HL-60/S4 treated with retinoic acid at 250 ng/mL for 4 days and 3 days (cell line): Measurements from ENCODE around the gene RBM33.
"Not testable (repeated sequence)": the region's sequence is repeated elsewhere in the genome, so short reads cannot be mapped to it uniquely, and the experiment has no call there.

ENCODE experiments used
- in situ Hi-C: fragments of 300-500 bp; cut with MboI; formaldehyde crosslinking; loops from 2 replicates; pipeline ENCODE4 v1.7.0; 2022; ENCODE audit warnings: low sequenced_read_pairs

The RBM33 gene

DNA sequence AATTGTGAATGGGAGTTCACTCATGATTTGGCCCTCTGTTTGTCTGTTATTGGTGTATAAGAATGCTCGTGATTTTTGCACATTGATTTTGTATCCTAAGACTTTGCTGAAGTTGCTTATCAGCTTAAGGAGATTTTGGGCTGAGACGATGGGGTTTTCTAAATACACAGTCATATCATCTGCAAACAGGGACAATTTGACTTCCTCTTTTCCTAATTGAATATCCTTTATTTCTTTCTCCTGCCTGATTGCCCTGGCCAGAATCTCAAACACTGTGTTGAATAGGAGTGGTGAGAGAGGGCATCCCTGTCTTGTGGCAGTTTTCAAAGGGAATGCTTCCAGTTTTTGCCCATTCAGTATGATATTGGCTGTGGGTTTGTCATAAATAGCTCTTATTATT, 43.8 kb downstream of the RBM33 start:
- in situ Hi-C loops = not testable (repeated sequence)

DNA sequence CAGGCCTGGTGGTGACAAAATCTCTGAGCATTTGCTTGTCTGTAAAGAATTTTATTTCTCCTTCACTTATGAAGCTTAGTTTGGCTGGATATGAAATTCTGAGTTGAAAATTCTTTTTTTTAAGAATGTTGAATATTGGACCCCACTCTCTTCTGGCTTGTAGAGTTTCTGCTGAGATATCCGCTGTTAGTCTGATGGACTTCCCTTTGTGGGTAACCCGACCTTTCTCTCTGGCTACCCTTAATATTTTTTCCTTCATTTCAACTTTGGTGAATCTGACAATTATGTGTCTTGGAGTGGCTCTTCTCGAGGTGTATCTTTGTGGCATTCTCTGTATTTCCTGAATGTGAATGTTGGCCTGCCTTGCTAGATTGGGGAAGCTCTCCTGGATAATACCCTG, 46.2 kb downstream of the RBM33 start:
- in situ Hi-C loops = not testable (repeated sequence)

DNA sequence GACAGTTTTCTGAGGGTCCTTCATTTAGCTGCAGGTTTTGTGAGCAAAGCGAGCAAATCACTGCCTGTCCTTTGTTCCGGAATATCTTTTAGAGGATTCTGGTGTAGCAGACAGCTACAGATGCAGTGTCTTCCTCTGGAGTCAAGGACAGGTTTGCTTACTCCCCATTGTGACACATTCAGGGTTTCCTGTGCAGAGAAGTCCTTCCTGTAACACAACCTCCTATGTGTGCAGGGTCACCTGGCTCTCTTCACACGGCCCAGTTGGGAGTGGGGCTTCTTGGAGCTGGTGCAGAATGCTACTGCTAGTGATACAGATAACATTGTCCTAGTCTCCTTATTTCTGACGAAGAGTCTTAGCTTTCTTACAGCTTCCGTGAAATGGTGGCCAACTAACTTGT, 47.9 kb downstream of the RBM33 start:
- in situ Hi-C loops = no loop called here

DNA sequence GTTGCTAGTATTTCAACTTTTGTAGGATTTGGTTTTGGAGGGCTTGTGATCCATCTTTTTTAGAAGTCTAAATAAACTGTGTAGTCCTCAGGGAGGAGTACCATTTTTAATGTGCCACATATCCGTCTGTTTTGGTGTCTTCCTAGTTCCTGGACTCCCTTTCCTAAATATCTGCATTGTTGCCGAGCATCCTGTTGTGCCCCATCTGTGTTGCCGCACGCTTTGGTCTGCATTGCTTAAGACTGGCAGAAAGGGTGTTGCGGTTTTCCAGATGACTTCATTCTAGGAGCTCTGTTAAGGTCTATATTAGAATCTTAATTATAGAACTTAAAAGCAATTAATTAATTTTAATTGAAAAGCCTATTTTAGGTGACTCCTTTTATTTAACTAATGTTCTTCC, 49.4 kb downstream of the RBM33 start:
- in situ Hi-C loops = no loop called here

DNA sequence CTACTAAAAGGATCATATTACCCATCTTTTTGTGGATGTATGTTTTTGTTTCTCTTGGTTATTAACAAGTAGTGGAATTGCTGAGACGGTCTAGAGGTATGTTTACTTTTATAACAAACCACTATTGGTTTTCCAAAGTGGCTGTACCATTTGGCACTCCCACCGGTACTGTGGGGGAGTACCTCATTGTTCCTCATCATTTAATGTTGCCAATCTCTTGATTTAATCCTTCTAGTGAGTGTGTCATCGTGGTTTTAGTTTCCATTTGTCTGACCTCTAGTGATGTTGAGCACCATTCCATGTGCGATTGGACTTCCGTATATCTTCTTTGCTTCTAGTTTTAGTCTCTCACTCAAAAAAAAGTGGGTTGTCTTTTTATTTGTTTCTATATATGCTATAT, 50.4 kb downstream of the RBM33 start:
- in situ Hi-C loops = no loop called here

DNA sequence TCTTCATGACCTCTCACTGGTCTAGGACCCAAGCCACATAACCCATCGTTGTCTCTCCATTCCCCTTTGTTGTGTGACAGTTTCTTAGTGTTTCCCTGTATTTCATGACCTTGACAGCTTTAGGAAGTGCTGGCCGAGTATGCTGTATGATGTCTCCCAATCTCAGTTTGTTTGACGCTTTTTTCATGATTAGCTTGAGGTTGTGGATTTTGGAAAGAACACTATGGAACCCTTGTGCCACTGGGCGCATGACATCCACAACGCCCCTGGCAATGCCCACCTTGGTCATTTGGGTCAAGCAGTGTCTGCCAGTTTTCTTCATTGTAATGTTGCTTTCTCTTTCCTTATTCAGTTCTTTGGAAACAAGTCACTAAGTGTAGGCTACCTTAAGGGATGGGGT, 52.3 kb downstream of the RBM33 start:
- in situ Hi-C loops = no loop called here

DNA sequence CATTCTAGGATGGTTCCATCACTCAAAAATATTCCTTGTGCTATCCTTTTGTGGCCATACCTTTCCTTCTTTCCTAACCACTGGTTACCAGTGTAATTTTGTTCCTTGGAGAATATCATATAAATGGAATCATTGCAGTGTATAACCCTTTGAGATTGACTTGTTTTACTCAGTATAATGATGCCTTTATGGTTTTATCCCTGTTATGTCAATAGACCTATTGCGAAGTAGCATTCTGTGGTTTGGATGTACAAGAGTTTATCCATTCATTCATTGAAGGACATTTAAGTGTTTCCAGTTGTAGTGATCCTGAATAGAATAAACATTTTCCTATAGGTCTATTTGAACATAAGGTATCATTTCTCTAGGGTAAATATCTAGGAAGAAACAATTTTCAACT, 54.2 kb downstream of the RBM33 start:
- in situ Hi-C loops = no loop called here

DNA sequence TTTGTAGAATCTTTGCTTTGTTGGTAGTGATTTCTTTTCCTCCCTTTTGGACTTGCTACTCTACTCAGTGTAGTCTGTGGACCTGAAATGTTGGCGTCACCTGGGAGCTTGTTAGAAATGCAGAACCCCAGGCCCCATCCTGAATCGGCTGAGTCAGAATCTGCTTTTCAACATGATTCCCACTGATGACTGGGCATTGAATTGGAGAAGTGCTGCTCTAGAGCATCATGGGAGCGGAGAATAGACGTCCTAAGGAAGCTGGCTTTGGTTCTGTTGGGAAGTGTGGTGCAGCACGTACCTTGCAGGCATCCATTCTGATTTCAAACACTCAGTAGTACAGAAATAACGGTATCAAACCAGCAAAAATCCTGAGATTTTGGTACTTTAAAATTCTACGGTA, 54.7 kb downstream of the RBM33 start:
- in situ Hi-C loops = no loop called here

DNA sequence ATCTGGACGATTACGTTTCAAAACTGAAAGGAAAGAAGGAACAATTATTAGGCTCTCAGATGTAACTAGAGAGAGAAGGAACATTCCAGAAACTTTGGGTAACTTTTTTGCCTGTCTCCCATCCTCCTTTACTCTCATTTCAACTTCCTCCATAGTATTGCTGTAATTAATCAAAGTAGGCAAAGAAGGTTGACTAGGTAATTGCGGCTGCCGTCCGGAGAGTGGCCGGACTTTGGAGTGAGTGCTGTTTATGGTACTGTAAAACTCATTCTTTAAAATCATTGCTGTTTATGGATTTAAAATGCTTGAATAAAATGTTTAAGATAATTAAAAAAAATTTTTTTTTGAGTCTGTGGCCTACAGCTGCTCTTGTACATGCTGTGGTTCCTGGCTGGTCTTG, 56.4 kb downstream of the RBM33 start:
- in situ Hi-C loops = no loop called here

DNA sequence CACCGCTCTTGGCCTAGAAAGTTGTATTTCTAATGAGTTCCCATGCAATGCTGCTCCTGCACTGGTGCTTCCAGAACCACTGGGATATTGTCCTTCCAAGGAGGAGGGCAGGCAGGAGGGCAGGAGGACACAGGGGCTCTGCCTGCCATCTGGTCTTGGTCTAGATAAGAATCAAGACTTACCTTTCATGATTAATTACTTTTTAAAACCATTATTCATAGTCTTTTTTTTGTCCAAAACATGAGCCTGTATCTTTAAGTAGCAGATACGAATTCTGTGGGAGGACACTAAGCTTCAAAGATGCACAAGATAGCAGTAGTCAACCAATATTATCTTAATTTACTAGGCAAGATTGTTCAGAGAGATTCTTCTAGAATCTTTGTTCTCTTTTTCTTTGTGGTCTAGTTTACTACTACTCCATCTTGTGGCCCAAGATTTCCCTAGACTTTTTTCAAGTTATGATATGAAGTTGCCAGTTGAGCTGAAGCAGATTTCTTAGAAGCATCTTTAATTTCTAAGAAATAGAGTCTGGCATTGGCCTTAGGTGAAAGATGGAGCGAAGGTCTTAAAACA, 57.6 kb downstream of the RBM33 start:
- in situ Hi-C loops = no loop called here

DNA sequence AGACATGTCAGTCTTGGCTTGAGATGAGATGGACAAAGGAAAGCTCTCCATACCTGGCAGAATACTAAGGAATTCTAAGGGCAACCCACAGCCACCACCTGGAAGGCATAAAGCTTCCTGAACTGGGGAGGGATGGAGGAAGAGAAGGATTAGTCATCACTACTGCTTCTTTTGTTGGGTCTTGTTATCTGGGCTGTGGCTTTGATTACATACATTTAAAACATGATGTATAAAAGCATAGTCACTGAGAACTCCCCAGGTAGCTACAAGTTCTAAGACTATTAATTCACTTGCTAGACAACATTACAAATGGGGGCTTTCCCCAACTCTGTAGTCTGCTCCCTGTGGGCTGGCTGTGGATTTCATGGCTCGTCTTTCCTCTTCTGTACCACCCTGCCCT, 58.2 kb downstream of the RBM33 start:
- in situ Hi-C loops = no loop called here

DNA sequence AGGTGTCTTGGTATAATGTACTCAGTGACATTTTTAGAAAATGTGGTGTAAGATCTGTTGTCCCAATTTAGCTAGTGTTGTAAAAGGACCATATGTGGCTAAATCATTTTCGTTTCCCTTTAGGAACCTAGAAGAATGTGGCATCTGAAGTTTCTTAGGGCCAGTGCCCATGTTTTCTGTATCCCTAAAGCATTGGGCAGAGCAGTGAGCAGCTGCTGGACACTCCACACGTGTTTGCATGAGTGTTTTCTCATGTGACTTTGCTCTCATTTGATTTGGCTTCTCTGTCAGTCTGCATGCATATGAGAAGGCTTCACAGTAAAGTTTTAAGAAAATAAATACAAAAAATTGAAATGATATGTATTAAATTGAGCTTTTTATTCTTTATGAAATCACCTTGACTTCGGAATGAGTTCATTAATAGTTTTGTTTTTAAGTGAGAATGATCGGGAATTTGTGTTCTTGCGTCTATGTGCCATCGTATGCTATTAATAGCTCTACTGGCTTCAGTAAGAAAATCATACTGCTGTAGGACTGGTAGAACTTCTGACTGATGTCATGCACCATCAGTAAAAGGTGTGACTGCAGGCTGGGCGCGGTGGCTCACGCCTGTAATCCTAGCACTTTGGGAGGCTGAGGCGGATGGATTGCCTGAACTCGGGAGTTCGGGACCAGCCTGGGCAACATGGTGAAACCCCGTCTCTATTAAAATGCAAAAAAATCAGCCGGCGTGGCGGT, 61.3 kb downstream of the RBM33 start:
- in situ Hi-C loops = no loop called here

DNA sequence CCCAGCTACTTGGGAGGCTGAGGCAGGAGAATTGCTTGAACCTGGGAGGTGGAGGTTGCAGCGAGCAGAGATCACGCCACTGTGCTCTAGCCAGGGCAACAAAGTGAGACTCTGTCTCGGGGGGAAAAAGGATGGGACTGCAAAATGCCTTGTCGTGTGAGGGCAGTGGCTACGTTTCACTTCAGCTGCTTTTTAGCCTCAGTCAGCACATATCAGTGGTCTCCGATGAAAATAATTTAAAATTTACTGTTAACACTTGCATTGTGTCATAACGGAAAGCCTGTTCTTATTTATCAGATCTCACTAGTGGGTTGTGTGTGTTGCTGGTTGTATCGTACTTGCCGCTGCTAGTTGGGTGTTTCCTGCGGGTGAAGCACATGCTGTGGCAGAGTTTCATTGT, 61.9 kb downstream of the RBM33 start:
- in situ Hi-C loops = no loop called here

DNA sequence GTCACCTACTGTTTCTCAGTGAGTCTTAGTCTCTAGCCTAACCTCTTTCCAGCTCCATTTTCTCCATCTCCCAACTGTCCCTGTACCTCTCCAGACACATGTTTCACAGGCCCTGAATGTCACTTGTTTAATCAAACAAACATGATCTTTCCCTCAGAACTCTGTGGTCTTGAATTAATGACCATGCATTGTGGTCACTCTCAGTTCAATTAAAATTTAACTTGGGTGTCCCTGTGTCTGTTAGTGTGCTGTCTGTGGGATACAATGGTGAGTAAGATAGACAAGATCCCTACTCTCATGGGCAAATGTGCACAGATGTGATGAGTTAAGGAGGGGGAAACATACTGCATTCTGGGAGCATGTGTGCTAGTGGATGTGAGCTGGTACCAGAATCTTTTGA, 65.0 kb downstream of the RBM33 start:
- in situ Hi-C loops = no loop called here

DNA sequence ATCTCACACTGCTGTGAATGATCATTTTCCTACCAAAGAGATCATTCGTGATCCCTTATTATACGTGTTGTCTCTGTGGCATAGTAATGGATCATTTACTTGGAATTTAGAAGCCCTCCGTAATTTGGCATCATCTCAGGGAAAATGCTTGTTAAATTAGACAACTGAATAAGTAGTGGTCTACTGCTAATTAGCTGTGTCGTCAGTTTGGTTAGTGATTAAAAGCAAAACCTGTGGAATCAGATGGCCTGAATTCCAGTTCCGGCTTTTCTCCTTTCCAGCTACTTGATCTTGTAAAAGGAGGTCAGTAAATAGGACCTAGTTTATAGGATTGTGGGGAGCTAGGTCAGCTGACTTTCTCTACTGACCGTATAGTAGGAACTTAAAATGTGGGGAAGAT, 65.6 kb downstream of the RBM33 start:
- in situ Hi-C loops = no loop called here

DNA sequence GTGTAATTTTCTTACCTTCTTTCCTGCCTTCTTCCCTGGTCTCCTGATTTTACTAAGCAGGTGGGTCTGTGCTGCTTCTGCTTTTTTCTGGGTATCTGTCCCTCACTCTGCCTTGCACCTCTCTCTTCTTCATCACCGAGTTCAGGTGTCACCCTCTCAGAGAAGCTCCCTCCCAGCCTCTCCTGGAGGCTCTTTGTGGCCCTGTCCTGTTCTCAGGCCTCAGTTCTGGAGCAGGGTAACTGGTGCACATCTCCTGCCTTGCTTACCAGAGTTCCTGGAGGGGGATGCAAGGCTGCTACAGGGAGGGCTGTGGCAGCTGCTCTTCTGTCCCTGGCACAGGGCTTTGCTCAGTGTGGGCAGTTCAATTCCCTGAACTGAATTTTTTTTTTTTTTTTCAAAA, 66.1 kb downstream of the RBM33 start:
- in situ Hi-C loops = no loop called here

DNA sequence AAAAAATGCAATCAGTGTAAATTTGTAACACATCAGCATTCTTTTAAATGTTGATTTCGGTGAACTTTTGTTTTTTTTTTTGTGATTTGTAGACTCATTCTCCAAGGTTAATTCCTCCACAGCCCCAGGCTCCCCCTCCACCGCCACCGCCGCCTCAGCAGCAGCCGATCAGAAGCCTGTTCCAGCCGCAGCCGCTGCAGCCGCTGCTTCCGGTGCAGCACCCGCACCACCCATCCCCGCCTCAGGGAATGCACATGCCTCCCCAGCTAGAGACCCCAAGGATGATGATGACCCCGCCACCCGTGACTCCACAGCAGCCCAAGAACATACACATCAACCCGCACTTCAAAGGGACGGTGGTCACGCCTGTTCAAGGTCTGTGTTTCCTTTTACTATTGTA, 66.6 kb downstream of the RBM33 start:
- in situ Hi-C loops = no loop called here

DNA sequence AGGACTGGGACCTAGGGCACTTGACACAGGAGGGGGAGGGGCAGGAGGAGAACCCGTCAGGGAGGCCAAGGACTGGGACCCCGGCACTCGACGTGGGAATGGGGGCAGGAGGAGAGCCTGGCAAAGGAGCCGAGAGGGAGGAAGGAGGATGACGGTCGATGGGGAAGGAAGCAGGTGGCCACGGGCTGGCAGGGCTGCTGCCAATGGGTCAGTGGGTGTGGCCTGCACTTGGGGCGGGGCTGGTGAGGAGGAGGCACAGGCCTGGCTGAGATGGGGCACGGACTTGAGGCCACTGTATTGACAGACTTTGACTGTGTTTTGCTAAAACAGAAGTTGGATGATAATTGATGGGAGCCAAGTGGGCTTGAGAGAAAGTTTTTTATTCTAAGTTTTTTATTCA, 68.9 kb downstream of the RBM33 start:
- in situ Hi-C loops = no loop called here

DNA sequence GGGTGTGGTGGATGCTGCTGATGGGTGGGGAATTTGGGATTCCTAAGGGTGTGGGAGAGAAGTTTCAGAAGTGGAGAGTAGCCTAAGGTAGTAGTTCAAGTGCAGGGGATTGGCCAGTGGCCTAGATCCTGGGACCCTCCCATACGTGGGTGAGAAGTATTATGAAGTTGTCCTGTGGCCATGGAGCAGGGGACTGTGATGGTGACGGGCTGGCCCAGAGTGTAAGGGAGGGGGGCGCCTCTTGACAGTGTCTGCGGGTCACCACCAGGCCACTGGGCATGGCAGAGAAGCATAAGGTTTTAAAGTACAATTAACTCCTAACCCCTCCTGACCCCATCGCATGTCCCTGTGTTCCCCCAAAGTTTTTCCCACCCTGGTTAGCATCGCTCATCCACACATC, 70.2 kb downstream of the RBM33 start:
- in situ Hi-C loops = no loop called here

DNA sequence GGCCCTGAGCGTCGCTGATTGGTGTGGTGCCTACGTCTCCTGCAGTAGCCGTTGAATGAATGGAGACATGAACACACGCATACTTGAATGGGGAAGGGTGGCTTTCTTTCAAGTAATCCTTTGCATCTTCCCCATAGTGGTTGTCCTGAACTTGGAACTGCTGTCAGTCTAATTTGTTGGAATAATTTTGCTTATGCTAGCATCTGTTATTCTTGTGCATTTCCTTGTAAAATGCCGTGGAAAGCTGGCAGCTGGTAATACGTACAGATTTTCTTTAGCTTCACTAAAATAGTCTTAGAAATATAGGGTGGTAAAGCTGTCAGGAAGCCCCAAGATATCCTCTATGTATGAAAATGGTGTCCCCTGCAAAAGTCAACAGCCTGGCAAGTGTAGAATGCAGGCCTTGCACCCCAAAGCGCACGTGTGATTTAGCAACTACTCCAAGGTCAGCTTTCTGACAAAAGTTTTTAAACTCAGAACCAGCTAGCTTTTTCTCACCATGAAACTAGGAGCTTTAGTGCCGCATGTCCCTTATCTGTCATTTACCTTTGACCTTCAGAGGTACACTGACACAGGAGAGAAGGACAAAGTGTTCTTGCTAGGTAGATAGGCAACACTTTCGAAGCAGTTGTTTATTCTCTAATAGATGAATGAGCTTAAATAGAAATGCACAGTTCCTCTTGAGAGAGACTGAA, 70.8 kb downstream of the RBM33 start:
- in situ Hi-C loops = no loop called here

DNA sequence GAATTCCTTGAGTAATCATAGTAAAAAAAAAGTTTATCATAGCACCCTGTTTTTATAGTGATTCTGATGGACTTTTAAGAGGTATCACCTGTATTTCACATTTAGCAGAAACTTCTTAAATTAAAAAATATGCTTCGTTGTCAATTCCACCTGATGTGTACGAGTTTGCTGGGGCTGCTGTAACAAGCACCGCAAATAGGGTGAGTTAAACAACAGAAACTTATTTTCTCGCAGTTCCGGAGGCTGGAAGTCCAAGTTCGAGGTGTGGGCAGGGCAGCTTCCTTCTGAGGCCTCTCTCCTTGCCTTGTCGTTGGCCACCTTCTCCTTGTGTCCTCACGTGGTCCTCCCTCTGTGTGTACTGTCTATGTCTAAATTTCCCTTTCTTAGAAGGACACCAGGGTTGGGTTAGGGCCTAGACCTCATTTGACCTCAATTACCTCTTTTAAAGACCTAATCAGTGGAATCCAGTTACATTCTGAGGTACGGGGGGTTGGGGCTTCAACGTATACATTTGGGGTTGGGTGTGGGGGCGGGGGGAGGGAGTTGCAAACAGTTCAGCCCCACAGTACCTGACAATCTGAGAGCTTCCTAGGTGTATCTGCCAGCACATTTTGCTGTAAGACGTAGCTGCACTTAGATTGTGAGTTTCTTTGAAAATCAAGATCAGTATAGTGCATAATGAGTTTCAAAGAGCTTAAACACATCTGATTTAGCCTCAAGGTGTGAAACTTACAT, 72.7 kb downstream of the RBM33 start:
- in situ Hi-C loops = no loop called here

DNA sequence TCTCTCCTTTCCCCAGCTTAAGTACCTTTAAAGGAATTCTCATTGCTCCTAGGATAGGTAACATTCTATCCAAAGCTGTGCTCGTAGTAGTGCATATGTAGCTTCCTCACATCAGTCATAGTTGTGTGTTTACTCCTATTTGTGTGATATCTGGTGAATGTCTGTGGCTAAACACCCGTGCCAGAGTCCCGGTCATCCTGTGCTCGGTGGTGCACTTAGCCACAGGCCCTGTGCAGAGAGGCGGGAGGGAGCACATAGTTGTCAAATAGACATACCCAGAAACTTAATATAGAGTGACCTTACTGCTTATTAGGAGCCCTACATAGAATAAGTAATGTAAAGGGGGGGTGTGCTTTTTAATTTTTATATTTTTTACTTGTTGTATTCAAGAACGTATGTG, 76.6 kb downstream of the RBM33 start:
- in situ Hi-C loops = no loop called here
